ENCODE data around the gene CES3.
"Not testable (repeated sequence)": the region's sequence is repeated elsewhere in the genome, so short reads cannot be mapped to it uniquely, and the experiment has no call there.

The CES3 gene

DNA sequence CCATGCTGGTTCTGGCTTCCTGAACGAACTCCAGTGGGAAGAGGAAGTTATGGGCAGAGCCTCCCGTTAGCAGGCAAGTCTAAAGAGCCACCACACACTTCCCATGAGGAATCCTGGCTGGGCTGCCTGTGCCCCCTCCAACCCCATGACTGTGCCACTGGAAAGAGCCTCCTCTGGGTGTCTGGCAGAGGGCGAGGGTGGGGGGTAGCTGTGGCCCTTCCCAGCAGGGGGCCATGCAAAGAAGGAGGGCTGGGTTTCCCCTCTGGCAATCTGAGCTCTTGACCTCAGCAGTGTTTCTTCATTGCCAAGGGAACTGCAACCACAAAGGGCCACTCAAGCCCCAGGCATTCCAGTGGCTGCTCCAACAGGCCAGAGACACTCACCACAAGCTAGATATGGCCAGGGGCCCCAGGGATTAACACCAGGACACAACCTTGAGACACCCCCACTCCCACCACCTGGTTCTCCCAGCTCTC lies 34.1 kb upstream of the CES3 start:
- DNase-seq, result peak; percentile 81

- no peak for DNase-seq
Measured at GRCh38 chr16:66927918-66928649, 33.0 kb upstream of the CES3 start.

GRCh38 chr16:66928702-66929388 lies 32.2 kb upstream of the CES3 start:
- DNase-seq, result no peak

DNA sequence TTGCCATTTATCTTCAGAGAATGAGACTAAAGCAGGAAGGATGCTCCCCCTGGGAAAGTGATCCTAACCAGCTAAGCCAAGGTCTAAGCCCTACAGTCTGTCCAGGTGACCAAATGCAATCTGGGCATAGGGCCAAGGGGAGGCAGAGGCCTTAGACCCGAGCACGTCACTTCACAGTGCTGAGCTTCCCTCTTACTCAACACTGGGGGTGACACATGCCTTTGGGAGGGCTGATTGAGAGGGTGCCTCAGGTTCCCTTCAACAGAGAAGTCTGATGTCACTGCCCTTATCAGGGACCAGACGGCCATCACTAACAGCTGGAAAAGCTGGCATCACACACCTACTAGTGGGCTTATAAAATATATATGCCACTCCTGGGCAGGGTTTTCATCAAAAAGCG lies 30.9 kb upstream of the CES3 start:
- DNase-seq, result no peak

DNA sequence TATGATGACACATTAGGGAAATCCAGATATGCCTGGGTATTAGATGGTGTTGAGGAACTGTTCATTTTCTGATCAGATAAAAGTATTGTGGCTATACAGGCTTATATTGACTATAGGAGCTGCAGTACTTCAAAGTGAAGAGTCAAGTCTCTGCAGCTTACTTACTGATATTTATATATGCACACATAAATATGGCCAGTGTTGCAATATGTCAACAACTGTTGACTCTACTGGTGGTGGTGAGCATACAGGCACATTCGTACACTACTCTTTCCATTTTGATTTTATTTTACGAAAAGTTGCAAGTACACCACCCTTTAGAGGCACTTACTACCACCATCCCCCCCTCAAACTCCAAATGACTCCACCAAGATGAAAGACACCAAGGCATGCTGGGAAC lies 29.4 kb upstream of the CES3 start:
- DNase-seq, result no peak

DNA sequence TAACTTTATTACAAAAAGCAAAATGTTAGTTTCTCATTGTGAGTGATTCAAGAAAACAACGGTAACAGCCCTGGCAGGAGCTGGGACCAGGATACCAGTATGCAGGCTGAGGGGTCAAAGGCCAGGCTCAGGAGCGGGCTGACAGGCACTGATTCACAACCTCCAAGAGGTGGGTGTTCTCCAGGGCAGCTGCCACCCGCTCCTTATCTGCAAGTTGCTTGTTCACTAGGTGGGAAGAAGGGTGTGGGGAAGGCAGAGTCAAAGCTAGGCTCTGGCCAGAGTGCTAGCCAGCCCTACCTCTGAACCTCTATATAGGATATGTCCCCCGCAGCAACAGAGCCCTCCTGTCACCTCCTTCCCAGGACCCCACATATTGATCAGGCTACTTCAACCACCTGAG lies 29.0 kb upstream of the CES3 start:
- no peak for DNase-seq

GRCh38 chr16:66933776-66934137 lies 27.3 kb upstream of the CES3 start:
- no peak for DNase-seq

DNA sequence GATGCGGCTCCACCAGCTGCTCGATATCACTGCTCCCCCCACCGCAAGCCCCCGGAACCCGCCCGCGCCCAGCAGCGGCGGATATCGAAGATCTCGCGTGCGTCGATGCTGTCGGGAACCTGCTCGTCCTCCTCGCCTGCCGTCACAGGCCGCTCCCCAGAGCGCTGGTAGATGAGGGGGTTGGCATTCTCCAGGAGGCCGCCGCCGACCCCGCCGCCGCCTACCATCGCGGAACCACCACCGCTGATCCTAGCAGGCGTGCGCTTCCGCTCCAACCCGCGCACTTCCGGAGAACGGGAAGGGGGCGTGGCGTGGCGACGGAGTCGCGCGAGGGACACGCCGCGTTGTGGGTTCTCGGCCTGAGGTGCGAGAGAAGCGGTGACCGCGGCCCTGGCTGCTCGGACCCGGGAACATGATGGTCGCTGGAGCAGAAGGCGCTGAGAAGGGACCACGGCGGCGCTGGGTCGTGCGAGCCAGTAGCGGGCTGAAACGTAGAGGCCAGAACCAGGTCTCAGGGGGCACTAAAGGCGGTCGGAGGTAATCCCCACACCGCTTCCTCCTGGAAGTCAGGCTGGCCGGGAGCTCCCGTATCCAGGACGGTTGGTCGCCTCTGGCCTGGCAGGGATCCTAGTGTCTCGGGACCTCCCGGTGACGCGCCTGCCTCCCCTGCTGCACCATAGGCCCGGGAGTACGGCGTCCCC lies 26.8 kb upstream of the CES3 start, which contains the start of gene CIAO2B:
Gene CIAO2B (minus strand): TSS at position 265 of the 701 bp plus-strand sequence. CDS start 38 bp downstream, at position 227.
- peak; percentile 85 for DNase-seq

DNA sequence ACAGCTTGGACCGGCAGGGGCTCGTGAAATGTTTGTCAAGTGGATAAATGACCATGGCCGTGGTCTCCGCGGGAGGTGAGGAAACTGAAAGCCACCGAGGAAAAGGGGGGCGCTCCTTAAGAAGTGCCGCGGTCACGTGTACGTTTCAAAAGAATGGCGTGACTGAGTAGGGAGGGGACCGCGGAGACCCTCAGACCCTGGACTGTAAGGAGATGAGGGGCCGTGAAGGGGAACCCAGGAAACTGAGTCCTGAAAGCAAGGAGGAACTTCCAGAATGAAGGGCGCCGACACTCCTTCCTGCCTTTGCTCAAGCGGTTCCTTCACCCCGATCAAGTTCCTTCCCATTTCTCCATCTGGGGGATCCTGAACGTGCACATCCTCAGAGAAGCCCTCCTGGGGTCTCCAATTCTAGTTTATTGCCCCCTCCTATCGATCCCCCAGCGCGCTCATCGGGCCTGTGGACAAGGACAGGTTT lies 26.2 kb upstream of the CES3 start:
- not testable (repeated sequence) for DNase-seq

DNA sequence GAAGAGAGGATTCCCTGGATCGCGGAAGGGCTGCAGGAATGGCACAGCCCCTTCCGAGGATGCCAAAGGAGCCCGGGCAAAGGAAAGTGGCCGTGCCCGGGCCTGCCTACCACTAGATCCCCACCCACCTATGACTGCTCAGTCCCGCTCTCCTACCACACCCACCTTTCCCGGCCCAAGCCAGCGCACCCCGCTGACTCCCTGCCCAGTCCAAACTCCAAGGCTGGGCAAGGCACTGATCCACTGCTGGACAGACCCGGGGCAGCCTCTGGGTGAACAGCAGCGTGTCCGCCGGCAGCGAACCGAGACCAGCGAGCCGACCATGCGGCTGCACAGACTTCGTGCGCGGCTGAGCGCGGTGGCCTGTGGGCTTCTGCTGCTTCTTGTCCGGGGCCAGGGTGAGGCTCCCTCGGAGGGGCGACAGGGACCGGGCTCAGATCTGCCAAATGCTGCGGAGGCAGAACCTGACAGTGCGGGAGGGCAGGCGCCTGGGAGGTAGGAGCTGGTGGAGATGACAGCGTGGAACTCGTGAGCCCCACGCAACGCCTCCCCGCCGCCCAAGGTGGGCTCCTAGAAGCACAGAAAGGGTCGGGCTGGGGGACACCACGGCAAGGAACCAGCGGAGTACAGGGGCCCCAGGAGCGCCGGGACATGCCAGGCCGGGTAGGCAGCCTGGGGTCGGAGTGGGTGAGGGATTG lies 25.6 kb upstream of the CES3 start, which contains the start of gene CES2:
Gene CES2 (plus strand): TSS at position 203 of the 698 bp plus-strand sequence. CDS start 120 bp downstream, at position 323.
- DNase-seq, result no peak

DNA sequence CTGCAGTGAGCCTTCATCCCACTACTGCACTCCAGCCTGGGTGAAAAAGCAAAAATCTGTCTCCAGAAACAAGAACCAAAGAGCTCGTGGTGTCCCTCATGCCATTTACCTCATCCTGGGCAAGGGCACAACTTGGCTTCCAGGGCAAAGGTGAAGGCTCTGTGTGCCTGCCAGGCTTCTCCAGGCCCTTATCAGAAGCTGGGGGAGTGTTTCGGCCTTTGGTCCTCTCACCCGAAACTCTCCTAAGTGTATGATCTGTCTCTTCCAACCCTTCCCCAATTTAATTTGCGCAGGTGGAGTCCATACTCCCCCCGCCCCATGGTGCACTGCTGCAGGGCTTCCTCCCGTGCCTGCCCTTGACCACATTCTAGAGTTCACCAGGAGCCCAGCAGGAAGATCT lies 24.6 kb upstream of the CES3 start:
- no peak for DNase-seq

GRCh38 chr16:66936889-66937554 lies 24.0 kb upstream of the CES3 start:
- DNase-seq, result no peak

DNA sequence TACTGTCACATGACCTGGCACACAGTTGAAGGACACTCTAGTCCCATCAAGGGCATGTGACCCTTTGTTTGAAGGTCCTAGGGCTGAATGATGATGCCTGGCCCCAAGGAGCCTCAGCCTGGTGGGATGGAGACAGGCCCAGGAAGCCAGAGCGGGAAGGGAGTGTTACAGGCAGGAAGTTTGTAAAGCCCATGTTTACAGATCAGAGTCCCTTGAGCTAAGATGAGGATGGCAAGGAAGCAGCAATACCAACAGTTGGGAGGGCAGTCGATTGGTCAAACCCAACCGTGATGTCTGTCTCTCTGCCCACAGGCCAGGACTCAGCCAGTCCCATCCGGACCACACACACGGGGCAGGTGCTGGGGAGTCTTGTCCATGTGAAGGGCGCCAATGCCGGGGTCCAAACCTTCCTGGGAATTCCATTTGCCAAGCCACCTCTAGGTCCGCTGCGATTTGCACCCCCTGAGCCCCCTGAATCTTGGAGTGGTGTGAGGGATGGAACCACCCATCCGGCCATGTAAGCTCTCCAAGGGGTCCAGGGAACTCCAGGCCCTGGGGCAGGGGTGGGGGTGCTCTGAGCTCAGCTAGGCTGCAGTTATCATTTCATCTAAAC lies 23.2 kb upstream of the CES3 start:
- DNase-seq, result no peak

- DNase-seq, result no peak
Measured at GRCh38 chr16:66939366-66939765, 21.7 kb upstream of the CES3 start.

- no peak for DNase-seq
Measured at GRCh38 chr16:66940236-66940635, 20.8 kb upstream of the CES3 start.

DNA sequence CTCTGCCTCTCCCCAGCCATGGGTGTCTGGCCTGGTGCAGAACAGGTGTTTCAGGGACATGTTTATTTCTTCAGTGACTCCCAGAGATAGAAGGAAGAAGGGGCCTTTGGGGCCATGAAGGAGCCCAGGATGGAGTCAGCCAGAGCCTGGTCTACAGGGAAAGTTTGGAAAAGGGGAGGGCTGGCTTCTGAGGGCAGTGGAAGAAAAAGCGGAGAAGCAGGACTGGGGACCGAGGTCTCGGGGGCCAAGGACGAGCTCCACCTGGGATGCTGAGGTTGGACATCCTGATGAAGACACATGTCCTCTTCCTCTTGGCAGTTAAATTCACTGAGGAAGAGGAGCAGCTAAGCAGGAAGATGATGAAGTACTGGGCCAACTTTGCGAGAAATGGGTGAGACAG lies 18.1 kb upstream of the CES3 start:
- no peak for DNase-seq

GRCh38 chr16:66943426-66944053 lies 17.5 kb upstream of the CES3 start:
- no peak for DNase-seq

DNA sequence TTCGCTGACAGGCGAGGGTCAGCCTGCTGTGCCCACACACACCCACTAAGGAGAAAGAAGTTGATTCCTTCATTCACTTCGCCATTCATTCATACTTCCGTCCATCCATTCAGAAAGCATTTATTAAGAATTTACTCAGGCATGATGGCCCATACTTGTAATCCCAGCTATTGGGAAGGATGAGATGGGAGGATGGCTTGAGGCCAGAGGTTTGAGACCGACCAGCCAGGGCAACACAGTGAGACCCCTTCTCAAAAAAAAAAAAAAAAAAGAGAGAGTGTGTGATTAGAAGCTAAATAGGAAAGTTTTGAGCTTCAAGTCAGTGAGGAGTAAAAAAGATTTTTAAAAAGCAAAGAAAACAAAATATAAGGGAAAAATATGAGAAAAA lies 17.0 kb upstream of the CES3 start:
- DNase-seq, result no peak

- not testable (repeated sequence) for DNase-seq
Measured at GRCh38 chr16:66944971-66945370, 16.1 kb upstream of the CES3 start.

- DNase-seq, result no peak
Measured at GRCh38 chr16:66945939-66946338, 15.1 kb upstream of the CES3 start.

- no peak for DNase-seq
Measured at GRCh38 chr16:66946541-66946940, 14.5 kb upstream of the CES3 start.

Data from fibroblast of skin of scalp (primary cell).